Ishikawa (cell line): Measurements from ENCODE around the gene SAMD3.

Source experiments
- EP300 ChIP-seq: IDR thresholded peaks from 2 replicates; pipeline ENCODE4 v1.6.1; 2012; ENCODE audit warnings: borderline replicate concordance
- RAD21 ChIP-seq: IDR thresholded peaks from 2 replicates; pipeline ENCODE4 v1.6.1; 2012; ENCODE audit warnings: low read depth
- REST ChIP-seq: IDR thresholded peaks from 2 replicates; pipeline ENCODE4 v1.6.1; 2012; ENCODE audit warnings: low read depth, mild to moderate bottlenecking
- TAF1 ChIP-seq: IDR thresholded peaks from 2 replicates; pipeline ENCODE4 v1.6.1; 2012; ENCODE audit warnings: low read depth, mild to moderate bottlenecking
- YY1 ChIP-seq: IDR thresholded peaks from 2 replicates; pipeline ENCODE4 v1.6.1; 2012; ENCODE audit warnings: low read depth
- TF ChIP-seq, protein P1 (sequence below): IDR thresholded peaks from 2 replicates; pipeline ENCODE4 v1.6.1; 2012

- TF ChIP-seq YY1 (no peak), EP300 (no peak), REST (no peak), TAF1 (no peak), RAD21 (no peak)
- TF ChIP-seq, protein P1, sequence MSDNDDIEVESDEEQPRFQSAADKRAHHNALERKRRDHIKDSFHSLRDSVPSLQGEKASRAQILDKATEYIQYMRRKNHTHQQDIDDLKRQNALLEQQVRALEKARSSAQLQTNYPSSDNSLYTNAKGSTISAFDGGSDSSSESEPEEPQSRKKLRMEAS, result no peak
These were observed 60.9 kb downstream of the SAMD3 start for GRCh38 chr6:130161683-130162404.
